IMR-90 (cell line): ENCODE measurements around the gene PCYT1B. TPM values are rescaled to one million over a fixed set of nuclear protein-coding genes. Genes with fewer than 3 reads are reported as not detected.

ENCODE experiments used
- ATAC-seq: fragments of 200-7000 bp; cut with Tn5 transposase; 2 replicates; pipeline ENCODE4 v1.9.1; 2020; ENCODE audit warnings: low read depth, mild to moderate bottlenecking, moderate library complexity
- BruUV-seq: library from RNA; stranded (reverse); fragments of 400-500 nt; replicated peaks from 2 replicates; lab custom pipeline; 2021; lab: Mats Ljungman, UMichigan
- CTCF ChIA-PET: fragments of 300-600 bp; formaldehyde crosslinking; extraction: SDS; loops from one replicate; lab custom pipeline; 2021; ENCODE audit warnings: antibody characterized with exemption; lab: Yijun Ruan, JAX
- POLR2A ChIA-PET: fragments of 300-600 bp; sonication (Branson Sonifier 250); formaldehyde crosslinking; loops from one replicate; lab custom pipeline; 2022; ENCODE audit warnings: antibody characterized with exemption; ENCODE audit not compliant: unreplicated experiment; lab: Charles Lee
- DNase-seq: peaks from one replicate; pipeline ENCODE4 v3.0.0; 2013
- H2AFZ ChIP-seq: replicated peaks from 2 replicates; pipeline ENCODE3; 2013; ENCODE audit warnings: low read length, mild to moderate bottlenecking; ENCODE audit not compliant: poor library complexity
- H2AK5ac ChIP-seq: 2 replicates; pipeline ENCODE4 v1.6.1; 2013; ENCODE audit warnings: low read depth, low read length, inconsistent platforms
- H2AK9ac ChIP-seq: replicated peaks from 2 replicates; pipeline ENCODE3; 2013; ENCODE audit warnings: mild to moderate bottlenecking, low read depth, low read length, moderate library complexity; ENCODE audit not compliant: poor library complexity
- H2BK120ac ChIP-seq: 2 replicates; pipeline ENCODE4 v1.6.1; 2013; ENCODE audit warnings: low read depth, low read length, inconsistent platforms
- H2BK15ac ChIP-seq: 3 replicates; pipeline ENCODE4 v1.6.1; 2013; ENCODE audit warnings: low read depth, low read length, inconsistent platforms
- H2BK20ac ChIP-seq: 2 replicates; pipeline ENCODE4 v1.6.1; 2013; ENCODE audit warnings: low read depth, mild to moderate bottlenecking, inconsistent platforms, low read length, moderate library complexity
- H2BK5ac ChIP-seq: 2 replicates; pipeline ENCODE4 v1.6.1; 2013; ENCODE audit warnings: mild to moderate bottlenecking, low read depth, low read length, inconsistent platforms; ENCODE audit not compliant: poor library complexity, severe bottlenecking
- H3K14ac ChIP-seq: replicated peaks from 2 replicates; pipeline ENCODE4 v1.6.1; 2013; ENCODE audit warnings: low read depth, low read length, inconsistent platforms
- H3K18ac ChIP-seq: 2 replicates; pipeline ENCODE4 v1.6.1; 2013; ENCODE audit warnings: low read depth, low read length, control low read depth
- H3K23ac ChIP-seq: 2 replicates; pipeline ENCODE4 v1.6.1; 2013; ENCODE audit warnings: low read depth, low read length, inconsistent platforms
- H3K27ac ChIP-seq: 2 replicates; pipeline ENCODE4 v1.5.1; 2013; ENCODE audit warnings: mild to moderate bottlenecking, control low read depth, low read length; ENCODE audit not compliant: insufficient read depth
- H3K27me3 ChIP-seq: 2 replicates; pipeline ENCODE4 v1.6.1; 2013; ENCODE audit warnings: low read length; ENCODE audit not compliant: control insufficient read depth, insufficient read depth
- H3K36me3 ChIP-seq: 2 replicates; pipeline ENCODE4 v1.6.1; 2013; ENCODE audit warnings: low read length, mixed read lengths; ENCODE audit not compliant: control insufficient read depth, insufficient read depth
- H3K4ac ChIP-seq: 2 replicates; pipeline ENCODE4 v1.6.1; 2013; ENCODE audit warnings: low read depth, low read length, inconsistent platforms
- H3K4me1 ChIP-seq: 2 replicates; pipeline ENCODE4 v1.6.1; 2013; ENCODE audit warnings: low read length, mixed read lengths; ENCODE audit not compliant: control insufficient read depth, insufficient read depth
- H3K4me2 ChIP-seq: 2 replicates; pipeline ENCODE4 v1.6.1; 2013; ENCODE audit warnings: low read depth, mild to moderate bottlenecking, control low read depth, low read length, moderate library complexity
- H3K4me3 ChIP-seq: 2 replicates; pipeline ENCODE4 v1.5.1; 2013; ENCODE audit warnings: low read depth, mild to moderate bottlenecking, control low read depth, low read length, moderate library complexity; ENCODE audit not compliant: insufficient read depth
- H3K56ac ChIP-seq: 2 replicates; pipeline ENCODE4 v1.6.1; 2013; ENCODE audit warnings: low read length, inconsistent platforms; ENCODE audit not compliant: insufficient read depth; ENCODE audit errors: extremely low read depth
- H3K79me1 ChIP-seq, 2 experiments: 2 replicates each; pipeline ENCODE4 v1.6.1; 2013; ENCODE audit warnings: low read length in 2 of 2, inconsistent platforms in 1 of 2, low read depth in 1 of 2
- H3K9ac ChIP-seq: 2 replicates; pipeline ENCODE4 v1.6.1; 2013; ENCODE audit warnings: low read depth, low read length, control low read depth
- H3K9me1 ChIP-seq: 2 replicates; pipeline ENCODE4 v1.6.1; 2013; ENCODE audit warnings: low read length, inconsistent platforms; ENCODE audit not compliant: insufficient read depth
- H3K9me3 ChIP-seq: 2 replicates; pipeline ENCODE4 v1.6.1; 2013; ENCODE audit warnings: low read length; ENCODE audit not compliant: control insufficient read depth, insufficient read depth
- H4K20me1 ChIP-seq: 2 replicates; pipeline ENCODE4 v1.6.1; 2013; ENCODE audit warnings: low read length, inconsistent platforms; ENCODE audit not compliant: insufficient read depth
- H4K5ac ChIP-seq: 2 replicates; pipeline ENCODE4 v1.6.1; 2013; ENCODE audit warnings: mild to moderate bottlenecking, low read depth, low read length, control low read depth
- H4K8ac ChIP-seq, 2 experiments: 2 replicates each; pipeline ENCODE4 v1.6.1; 2013; ENCODE audit warnings: low read depth in 2 of 2, low read length in 2 of 2, control low read depth in 1 of 2, inconsistent platforms in 1 of 2
- H4K91ac ChIP-seq: 2 replicates; pipeline ENCODE4 v1.6.1; 2013; ENCODE audit warnings: low read depth, low read length, inconsistent platforms; ENCODE audit not compliant: insufficient read depth
- BHLHE40 ChIP-seq: fragments of 150-350 bp; IDR thresholded peaks from 2 replicates; pipeline ENCODE4 v1.6.1; 2016; ENCODE audit warnings: mild to moderate bottlenecking, low read depth, low read length
- CEBPB ChIP-seq: IDR thresholded peaks from 2 replicates; pipeline ENCODE4 v1.6.1; 2012; ENCODE audit warnings: low read depth, low read length, improper control_type of control experiment
- CHD1 ChIP-seq: IDR thresholded peaks from 2 replicates; pipeline ENCODE4 v1.6.1; 2012; ENCODE audit warnings: low read depth, low read length, improper control_type of control experiment
- CTCF ChIP-seq: conservative IDR thresholded peaks from 2 replicates; pipeline ENCODE4 v1.5.1; 2012; ENCODE audit warnings: mild to moderate bottlenecking, low read depth, low read length, improper control_type of control experiment
- ELK1 ChIP-seq: fragments of 150-350 bp; IDR thresholded peaks from 2 replicates; pipeline ENCODE4 v1.6.1; 2016; ENCODE audit warnings: low read depth, mild to moderate bottlenecking, low read length, moderate library complexity, borderline replicate concordance
- FOS ChIP-seq: fragments of 150-350 bp; IDR thresholded peaks from 2 replicates; pipeline ENCODE4 v1.6.1; 2016; ENCODE audit warnings: low read depth, low read length
- MAFK ChIP-seq: IDR thresholded peaks from 2 replicates; pipeline ENCODE4 v1.6.1; 2012; ENCODE audit warnings: low read depth, low read length, improper control_type of control experiment
- MAZ ChIP-seq: IDR thresholded peaks from 2 replicates; pipeline ENCODE4 v1.6.1; 2012; ENCODE audit warnings: low read depth, mild to moderate bottlenecking, low read length, improper control_type of control experiment, moderate library complexity, borderline replicate concordance
- MXI1 ChIP-seq: IDR thresholded peaks from 2 replicates; pipeline ENCODE4 v1.6.1; 2012; ENCODE audit warnings: low read depth, mild to moderate bottlenecking, low read length, moderate library complexity, borderline replicate concordance
- NFE2L2 ChIP-seq: fragments of 150-350 bp; IDR thresholded peaks from 2 replicates; pipeline ENCODE4 v1.6.1; 2016; ENCODE audit warnings: low read depth, mild to moderate bottlenecking, low read length
- POLR2A ChIP-seq: IDR thresholded peaks from 2 replicates; pipeline ENCODE4 v1.6.1; 2012; ENCODE audit warnings: mild to moderate bottlenecking, low read depth, low read length
- RAD21 ChIP-seq: IDR thresholded peaks from 2 replicates; pipeline ENCODE4 v1.6.1; 2012; ENCODE audit warnings: low read length, improper control_type of control experiment
- RCOR1 ChIP-seq: IDR thresholded peaks from 2 replicates; pipeline ENCODE4 v1.6.1; 2012; ENCODE audit warnings: mild to moderate bottlenecking, low read length, improper control_type of control experiment; ENCODE audit not compliant: insufficient replicate concordance
- RFX5 ChIP-seq: IDR thresholded peaks from 2 replicates; pipeline ENCODE4 v1.8.0; 2012; ENCODE audit warnings: low read depth, mild to moderate bottlenecking, low read length, moderate library complexity
- WGBS, 2 experiments: methylation state at CpG; one replicate each; pipeline versions ENCODE4 v1.1.5 to v1.1.7; 2013; ENCODE audit warnings: missing lambda C conversion rate in 2 of 2; ENCODE audit not compliant: insufficient read length in 1 of 2; ENCODE audit errors: extremely low coverage in 2 of 2; 5-methylcytosine and 5-hydroxymethylcytosine counted together
- dilution Hi-C: fragments of 300-500 bp; cut with HindIII; formaldehyde crosslinking; loops from one replicate; pipeline ENCODE4 v1.14.3; 2018; ENCODE audit warnings: low sequenced_read_pairs; ENCODE audit not compliant: unreplicated experiment
- in situ Hi-C: fragments of 300-500 bp; cut with MboI; formaldehyde crosslinking; loops from 3 replicates; pipeline ENCODE4 v1.14.3; 2019; ENCODE audit warnings: low sequenced_read_pairs, inconsistent platforms, mixed read lengths
- intact Hi-C: fragments of 100-400 bp; cut with micrococcal nuclease; formaldehyde crosslinking; loops from 2 replicates; pipeline ENCODE4 v1.10.0; 2022
- polyA plus RNA-seq, 3 experiments: library from polyadenylated mRNA; depleted of rRNA; stranded (reverse); fragments of >200 nt; gene quantifications; 2 replicates each; pipeline ENCODE4 v1.2.3, GENCODE V29; 2012; ENCODE audit warnings: low replicate concordance in 1 of 3
- total RNA-seq: library from RNA; depleted of rRNA; stranded (reverse); fragments of >200 nt; gene quantifications from 2 replicates; pipeline ENCODE4 v1.2.3, GENCODE V29; 2012
- TF ChIP-seq, protein P1 (sequence below): fragments of 150-350 bp; IDR thresholded peaks from 2 replicates; pipeline ENCODE4 v1.6.1; 2017; ENCODE audit warnings: mild to moderate bottlenecking, antibody characterized with exemption, low read length, low read depth

PCYT1B gene
- total and polyA plus RNA-seq, 2 of the 4 experiments (the other 2 are of a cell fraction) = under 0.01 to 0.09 TPM

- Histone ChIP-seq H3K23ac (no peak overlapping the region), H3K14ac (no peak overlapping the region), H3K27ac (no peak overlapping the region), H3K4me1 (no peaks in the 10 kb centered on the region), H3K27me3 (peaks cover 4% of the 10 kb centered on the region; the same call in 1 of the 2 replicates), H3K36me3 (no peaks in the 10 kb centered on the region), H2BK15ac (no peak overlapping the region), H4K8ac (no peak overlapping the region), H4K5ac (no peak overlapping the region), H2BK120ac (no peak overlapping the region), H3K79me1 (no peaks in the 10 kb centered on the region), H2AFZ (no peak overlapping the region), H2AK5ac (no peak overlapping the region), H2BK20ac (no peak overlapping the region), H3K18ac (no peak overlapping the region), H2AK9ac (no peak overlapping the region), H3K4ac (no peak overlapping the region), H3K4me2 (no peak overlapping the region), H4K91ac (no peak overlapping the region), H3K4me3 (no peak overlapping the region), H3K9ac (no peak overlapping the region), H3K9me1 (no peaks in the 10 kb centered on the region), H3K9me3 (no peaks in the 10 kb centered on the region), H2BK5ac (no peak overlapping the region), H3K56ac (no peak overlapping the region), H4K20me1 (no peaks in the 10 kb centered on the region)
- POLR2A ChIA-PET = interaction anchor here (0.5 kb wide), 1 partner anchor 13 kb away, joined by 3 read pairs; no protein-coding TSS in a partner anchor
- DNase-seq = no peak
- WGBS, 2 experiments = 57% methylated on average over 1 of the region's 9 CpGs; no CpG with 5 or more reads in 1 of the 2 experiments
- in situ Hi-C loops = no loop called here
- ATAC-seq = no peak
- intact Hi-C loops = no loop called here
- BruUV-seq = no TSS peak
- dilution Hi-C loops = no loop called here
- CTCF ChIA-PET = no interaction called here
- TF ChIP-seq BHLHE40 (no peak), MAZ (no peak), NFE2L2 (no peak), RAD21 (no peak), CTCF (no peak), POLR2A (no peak), RCOR1 (no peak), CHD1 (no peak), CEBPB (no peak), MXI1 (no peak), ELK1 (no peak), RFX5 (no peak), FOS (no peak), MAFK (no peak)
- TF ChIP-seq, protein P1, sequence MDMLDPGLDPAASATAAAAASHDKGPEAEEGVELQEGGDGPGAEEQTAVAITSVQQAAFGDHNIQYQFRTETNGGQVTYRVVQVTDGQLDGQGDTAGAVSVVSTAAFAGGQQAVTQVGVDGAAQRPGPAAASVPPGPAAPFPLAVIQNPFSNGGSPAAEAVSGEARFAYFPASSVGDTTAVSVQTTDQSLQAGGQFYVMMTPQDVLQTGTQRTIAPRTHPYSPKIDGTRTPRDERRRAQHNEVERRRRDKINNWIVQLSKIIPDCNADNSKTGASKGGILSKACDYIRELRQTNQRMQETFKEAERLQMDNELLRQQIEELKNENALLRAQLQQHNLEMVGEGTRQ = no peak
These were observed 70.1 kb downstream of the PCYT1B start for GRCh38 chrX:24577091-24577490.
